HG03045 (cell line): ENCODE results near the gene SLC38A8.

ENCODE experiments used
- ATAC-seq: cut with Tn5 transposase; IDR thresholded peaks from one replicate; pipeline ENCODE4 v1.9.1; 2021; ENCODE audit warnings: mild to moderate bottlenecking, moderate library complexity; ENCODE audit not compliant: unreplicated experiment

Gene SLC38A8

GRCh38 chr16:84049403-84050060 lies 6.9 kb upstream of the SLC38A8 start:
- ATAC-seq, result no peak

- ATAC-seq, result no peak
Measured at GRCh38 chr16:84048871-84049270, 6.3 kb upstream of the SLC38A8 start.

GRCh38 chr16:84048270-84048669 lies 5.7 kb upstream of the SLC38A8 start:
- no peak for ATAC-seq

GRCh38 chr16:84047626-84048025 lies 5.0 kb upstream of the SLC38A8 start:
- ATAC-seq, result no peak

- ATAC-seq, result no peak
Measured at GRCh38 chr16:84047206-84047605, 4.6 kb upstream of the SLC38A8 start.

GRCh38 chr16:84045818-84046470 lies 3.3 kb upstream of the SLC38A8 start:
- no peak for ATAC-seq

GRCh38 chr16:84045001-84045817 lies 2.6 kb upstream of the SLC38A8 start:
- ATAC-seq, result no peak

GRCh38 chr16:84044118-84044488 lies 1.5 kb upstream of the SLC38A8 start:
- no peak for ATAC-seq

GRCh38 chr16:84043486-84044117 lies 1.0 kb upstream of the SLC38A8 start:
- ATAC-seq, result no peak

- no peak for ATAC-seq
Measured at GRCh38 chr16:84042879-84043485, 387 bp upstream of the SLC38A8 start.

- no peak for ATAC-seq
Measured at GRCh38 chr16:84041881-84042280, 714 bp downstream of the SLC38A8 start.

- ATAC-seq, result no peak
Measured at GRCh38 chr16:84040823-84041820, 1.5 kb downstream of the SLC38A8 start.

GRCh38 chr16:84040226-84040822 lies 2.3 kb downstream of the SLC38A8 start:
- no peak for ATAC-seq

GRCh38 chr16:84039696-84040095 lies 2.9 kb downstream of the SLC38A8 start:
- ATAC-seq, result no peak

GRCh38 chr16:84038469-84038868 lies 4.1 kb downstream of the SLC38A8 start:
- no peak for ATAC-seq

GRCh38 chr16:84036982-84037425 lies 5.6 kb downstream of the SLC38A8 start:
- no peak for ATAC-seq

GRCh38 chr16:84036131-84036530 lies 6.5 kb downstream of the SLC38A8 start:
- no peak for ATAC-seq

GRCh38 chr16:84034516-84034915 lies 8.1 kb downstream of the SLC38A8 start:
- no peak for ATAC-seq
